Testis (tissue), 2 donors: ENCODE data around the gene POLR3GL.

Source experiments
- CTCF ChIP-seq, 3 experiments: fragments of 450-650 bp in 2 of 3; fragments of 200-600 bp in 1 of 3; sonication (generic) in 1 of 3; IDR thresholded peaks; one replicate each; pipeline ENCODE4 v1.5.1; 2016 to 2019; ENCODE audit warnings: antibody characterized with exemption in 3 of 3, mild to moderate bottlenecking in 2 of 3, moderate library complexity in 1 of 3
- POLR2A ChIP-seq: fragments of 450-650 bp; IDR thresholded peaks from one replicate; pipeline ENCODE4 v1.6.1; 2017; ENCODE audit warnings: antibody characterized with exemption, mild to moderate bottlenecking, moderate library complexity

GRCh38 chr1:145995964-145996432 is 31.5 kb downstream of the POLR3GL start:
- TF ChIP-seq CTCF (IDR thresholded peaks at IDR 0.05) (no peak), POLR2A (no peak)
